NCI-H2029 treated with DMSO at 0.1 percent for 48 hours (cell line): Measurements from ENCODE around the gene TENM4.

Experiments
- DNase-seq: peaks from one replicate; lab custom pipeline; 2025; lab: John Stamatoyannopoulos, UW

The TENM4 gene

GRCh38 chr11:79084382-79084781 is 356.4 kb downstream of the TENM4 start:
- no peak for DNase-seq

- DNase-seq, result no peak
These were observed 357.5 kb downstream of the TENM4 start for GRCh38 chr11:79083352-79083751.

- no peak for DNase-seq
These were observed 357.9 kb downstream of the TENM4 start for GRCh38 chr11:79082907-79083306.

GRCh38 chr11:79082280-79082679 is 358.6 kb downstream of the TENM4 start:
- DNase-seq, result no peak

- DNase-seq, result no peak
These were observed 359.3 kb downstream of the TENM4 start for GRCh38 chr11:79081471-79082031.

GRCh38 chr11:79080551-79080950 is 360.3 kb downstream of the TENM4 start:
- DNase-seq, result no peak

- peak; percentile 47 for DNase-seq
These were observed 361.8 kb downstream of the TENM4 start for GRCh38 chr11:79078999-79079398.

- no peak for DNase-seq
These were observed 362.4 kb downstream of the TENM4 start for GRCh38 chr11:79078456-79078855.

- no peak for DNase-seq
These were observed 363.0 kb downstream of the TENM4 start for GRCh38 chr11:79077702-79078330.

GRCh38 chr11:79076526-79077115 is 364.2 kb downstream of the TENM4 start:
- no peak for DNase-seq

GRCh38 chr11:79074547-79074946 is 366.3 kb downstream of the TENM4 start:
- DNase-seq, result no peak

GRCh38 chr11:79071190-79071589 is 369.6 kb downstream of the TENM4 start:
- DNase-seq, result no peak

GRCh38 chr11:79070518-79070917 is 370.3 kb downstream of the TENM4 start:
- no peak for DNase-seq

- DNase-seq, result no peak
These were observed 371.3 kb downstream of the TENM4 start for GRCh38 chr11:79069504-79069903.

- DNase-seq, result no peak
These were observed 372.5 kb downstream of the TENM4 start for GRCh38 chr11:79068356-79068755.

- no peak for DNase-seq
These were observed 373.5 kb downstream of the TENM4 start for GRCh38 chr11:79067352-79067679.

- no peak for DNase-seq
These were observed 374.1 kb downstream of the TENM4 start for GRCh38 chr11:79066456-79067351.

- DNase-seq, result no peak
These were observed 377.7 kb downstream of the TENM4 start for GRCh38 chr11:79062814-79063762.

- DNase-seq, result no peak
These were observed 380.5 kb downstream of the TENM4 start for GRCh38 chr11:79060081-79060953.

- no peak for DNase-seq
These were observed 381.7 kb downstream of the TENM4 start for GRCh38 chr11:79059141-79059540.
